ENCODE results near the gene PTGIS.

DNA sequence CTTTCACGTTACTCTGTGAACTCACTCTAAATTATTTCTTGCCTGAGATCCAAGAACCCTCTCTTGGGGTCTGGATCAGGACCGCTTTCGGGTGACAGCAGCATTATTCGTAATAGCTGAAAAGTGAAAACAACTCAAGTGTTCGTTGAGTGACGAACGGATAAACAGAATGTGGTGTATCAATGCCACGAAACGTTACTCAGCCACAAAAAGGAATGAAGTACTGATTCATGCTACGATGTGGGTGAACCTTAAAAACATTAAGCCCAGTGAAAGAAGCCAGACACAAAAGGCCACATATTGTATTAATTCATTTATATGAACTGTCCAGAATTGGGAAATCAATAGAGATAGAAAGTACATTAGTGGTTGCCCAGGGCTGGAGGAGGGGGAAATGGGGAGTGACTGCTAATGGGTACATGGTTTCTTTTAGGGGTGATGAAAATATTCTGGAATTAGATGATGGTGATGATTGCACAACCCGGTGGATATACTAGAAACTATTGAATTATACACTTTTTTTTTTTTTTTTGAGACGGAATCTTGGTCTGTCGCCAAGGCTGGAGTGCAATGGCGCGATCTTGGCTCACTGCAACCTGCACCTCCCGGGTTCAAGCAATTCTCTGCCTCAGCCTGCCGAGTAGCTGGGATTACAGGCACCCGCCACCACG, 8.4 kb downstream of the PTGIS start:
- TF ChIP-seq POLR2A (IDR thresholded peaks at IDR 0.05): no peak
- TF ChIP-seq, protein P1, sequence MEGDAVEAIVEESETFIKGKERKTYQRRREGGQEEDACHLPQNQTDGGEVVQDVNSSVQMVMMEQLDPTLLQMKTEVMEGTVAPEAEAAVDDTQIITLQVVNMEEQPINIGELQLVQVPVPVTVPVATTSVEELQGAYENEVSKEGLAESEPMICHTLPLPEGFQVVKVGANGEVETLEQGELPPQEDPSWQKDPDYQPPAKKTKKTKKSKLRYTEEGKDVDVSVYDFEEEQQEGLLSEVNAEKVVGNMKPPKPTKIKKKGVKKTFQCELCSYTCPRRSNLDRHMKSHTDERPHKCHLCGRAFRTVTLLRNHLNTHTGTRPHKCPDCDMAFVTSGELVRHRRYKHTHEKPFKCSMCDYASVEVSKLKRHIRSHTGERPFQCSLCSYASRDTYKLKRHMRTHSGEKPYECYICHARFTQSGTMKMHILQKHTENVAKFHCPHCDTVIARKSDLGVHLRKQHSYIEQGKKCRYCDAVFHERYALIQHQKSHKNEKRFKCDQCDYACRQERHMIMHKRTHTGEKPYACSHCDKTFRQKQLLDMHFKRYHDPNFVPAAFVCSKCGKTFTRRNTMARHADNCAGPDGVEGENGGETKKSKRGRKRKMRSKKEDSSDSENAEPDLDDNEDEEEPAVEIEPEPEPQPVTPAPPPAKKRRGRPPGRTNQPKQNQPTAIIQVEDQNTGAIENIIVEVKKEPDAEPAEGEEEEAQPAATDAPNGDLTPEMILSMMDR (IDR thresholded peaks at IDR 0.05): no peak

All from thyroid gland (tissue), 4 donors.